HepG2 (cell line): Measurements from ENCODE around the gene PODXL2. TPM values are rescaled to one million over a fixed set of nuclear protein-coding genes. Genes with fewer than 3 reads are reported as not detected.
"Not testable (repeated sequence)": the region's sequence is repeated elsewhere in the genome, so short reads cannot be mapped to it uniquely, and the experiment has no call there.

Experiments
- ATAC-seq: fragments of 200-7000 bp; cut with Tn5 transposase; 3 replicates; pipeline ENCODE4 v1.9.1; 2020; ENCODE audit warnings: mild to moderate bottlenecking, moderate library complexity
- BruUV-seq: library from RNA; stranded (reverse); fragments of 400-500 nt; replicated peaks from 2 replicates; lab custom pipeline; 2021; lab: Mats Ljungman, UMichigan
- CTCF ChIA-PET: fragments of 300-600 bp; formaldehyde crosslinking; extraction: SDS; loops from one replicate; lab custom pipeline; 2021; ENCODE audit warnings: low total read pairs, inconsistent platforms, low intra/inter-chr PET ratio; lab: Yijun Ruan, JAX
- POLR2A ChIA-PET: fragments of 350-600 bp; sonication (Branson Sonifier 250); formaldehyde crosslinking; loops from one replicate; lab custom pipeline; 2020; ENCODE audit warnings: antibody characterized with exemption, inconsistent platforms; lab: Yijun Ruan, JAX
- DNase-seq: peaks from one replicate; pipeline ENCODE4 v3.0.0-alpha.2; 2015; ENCODE audit warnings: low spot score
- FAIRE-seq: peaks from 3 replicates; lab custom pipeline; 2011; peaks lifted over from hg19 to GRCh38; lab: Jason Lieb, UNC
- H2AFZ ChIP-seq: one replicate; pipeline ENCODE4 v1.6.1; 2011; ENCODE audit warnings: low read length, inconsistent platforms
- H3K27ac ChIP-seq: fragments of 300-600 bp; 3 replicates; pipeline ENCODE4 v1.8.0; 2011; ENCODE audit warnings: mixed run types, mild to moderate bottlenecking, mixed read lengths, low read length, inconsistent platforms; ENCODE audit not compliant: insufficient read depth; ENCODE audit errors: extremely low read length
- H3K27me3 ChIP-seq, 2 experiments: fragments of 200-600 bp in 1 of 2; 2 replicates in 1 of 2; 3 replicates in 1 of 2; pipeline versions ENCODE4 v1.6.0 to v1.8.0; 2011; ENCODE audit warnings: low read length in 2 of 2, mild to moderate bottlenecking in 2 of 2, moderate library complexity in 2 of 2, inconsistent platforms in 1 of 2; ENCODE audit not compliant: insufficient read depth in 2 of 2, control insufficient read depth in 1 of 2
- H3K36me3 ChIP-seq, 2 experiments: fragments of 200-600 bp in 1 of 2; replicated peaks in 1 of 2; 2 replicates in 1 of 2; 3 replicates in 1 of 2; pipeline versions ENCODE4 v1.5.1 to v1.8.0; 2011; ENCODE audit warnings: low read length in 2 of 2, inconsistent platforms in 1 of 2; ENCODE audit not compliant: insufficient read depth in 2 of 2, control insufficient read depth in 1 of 2
- H3K4me1 ChIP-seq: 2 replicates; pipeline ENCODE4 v1.5.1; 2012; ENCODE audit warnings: low read length, inconsistent platforms; ENCODE audit not compliant: insufficient read depth
- H3K4me2 ChIP-seq: 2 replicates; pipeline ENCODE4 v1.6.0; 2011; ENCODE audit warnings: low read depth, low read length, inconsistent platforms
- H3K4me3 ChIP-seq, 3 experiments: fragments of 200-600 bp in 1 of 3; sonication (generic), shearing (Covaris generic) in 1 of 3; replicated peaks in 1 of 3; 2 replicates each; pipeline ENCODE4 v1.5.1; 2011 to 2016; ENCODE audit warnings: low read length in 3 of 3, inconsistent platforms in 2 of 3, low read depth in 2 of 3, mild to moderate bottlenecking in 2 of 3, control low read depth in 1 of 3, mixed read lengths in 1 of 3; ENCODE audit not compliant: insufficient read depth in 1 of 3
- H3K79me2 ChIP-seq: one replicate; pipeline ENCODE4 v1.6.1; 2011; ENCODE audit warnings: low read length, inconsistent platforms; ENCODE audit not compliant: insufficient read depth
- H3K9ac ChIP-seq: 2 replicates; pipeline ENCODE4 v1.6.0; 2011; ENCODE audit warnings: mild to moderate bottlenecking, low read depth, low read length, inconsistent platforms; ENCODE audit not compliant: insufficient read depth
- H3K9me3 ChIP-seq: 2 replicates; pipeline ENCODE4 v1.5.1; 2012; ENCODE audit warnings: mild to moderate bottlenecking, low read length
- H4K20me1 ChIP-seq: 2 replicates; pipeline ENCODE4 v1.6.0; 2011; ENCODE audit warnings: inconsistent platforms, mild to moderate bottlenecking, low read length, moderate library complexity; ENCODE audit not compliant: insufficient read depth
- MAFK ChIP-seq, 2 experiments: IDR thresholded peaks in 1 of 2; conservative IDR thresholded peaks in 1 of 2; 2 replicates each; pipeline ENCODE4 v1.6.1; 2011; ENCODE audit warnings: improper control_type of control experiment in 2 of 2, low read length in 2 of 2
- NCOA2 ChIP-seq: sonication (generic); formaldehyde crosslinking; IDR thresholded peaks from 2 replicates; pipeline ENCODE4 v1.8.0; 2022; ENCODE audit warnings: inconsistent platforms
- WGBS: methylation state at CpG from one replicate; pipeline ENCODE4 v1.1.6; 2017; ENCODE audit warnings: low lambda C conversion rate; 5-methylcytosine and 5-hydroxymethylcytosine counted together
- in situ Hi-C: cut with HindIII; loops from 2 replicates; pipeline ENCODE4 v1.10.0; 2017; ENCODE audit warnings: low pct_unique_long_range_greater_than_20kb; ENCODE audit not compliant: extremely low pct_ligation_motif_present
- intact Hi-C: fragments of 100-400 bp; cut with micrococcal nuclease; formaldehyde crosslinking; loops from one replicate; pipeline ENCODE4 v1.10.0; 2022; ENCODE audit not compliant: unreplicated experiment
- polyA plus RNA-seq, 8 experiments: library from polyadenylated mRNA; depleted of rRNA in 3 of 8; stranded (reverse) in 7 of 8; unstranded in 1 of 8; fragments of >200 nt; fragmentation: Illumina TruSeq in 4 of 8; extraction: Trizol in 4 of 8; gene quantifications; 2 replicates each; pipeline versions ENCODE4 v1.2.1 to v1.2.3, GENCODE V29; 2011 to 2016; ENCODE audit warnings: low read depth in 4 of 8, missing spikeins in 1 of 8, mixed read lengths in 1 of 8; ENCODE audit not compliant: insufficient read depth in 1 of 8
- total RNA-seq, 5 experiments: library from RNA; depleted of rRNA; stranded (reverse); fragments of >200 nt; fragmentation: Illumina TruSeq; extraction: Trizol; gene quantifications; 2 replicates each; pipeline ENCODE4 v1.2.3, GENCODE V29; 2016; ENCODE audit warnings: low read depth in 1 of 5

Gene PODXL2
- total and polyA plus RNA-seq, 2 of the 13 experiments (the other 11 are each of a cell fraction or from before 2014, with no cell fraction given), result 20.4 to 25.1 TPM

DNA sequence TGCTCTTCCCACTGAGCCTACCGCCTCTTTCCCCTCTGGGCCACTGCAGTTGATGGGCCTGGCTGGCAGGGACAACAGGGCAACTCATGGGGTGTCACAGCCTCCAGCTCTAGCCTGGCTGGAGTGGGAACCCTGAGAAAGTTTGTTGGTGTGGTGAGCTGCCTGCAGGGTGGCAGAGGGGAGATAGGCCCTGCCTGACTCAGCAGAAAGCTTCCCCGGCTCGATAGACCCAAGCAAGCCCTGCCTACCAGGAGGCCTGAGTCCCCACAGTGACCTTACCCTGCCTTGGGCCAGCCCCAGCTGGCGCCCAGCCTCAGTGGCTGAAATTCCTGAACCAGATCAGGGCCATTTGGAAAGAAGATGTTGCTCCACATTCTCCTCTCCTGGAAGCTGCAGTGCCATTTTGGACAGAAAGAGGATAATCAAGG lies 73.2 kb downstream of the PODXL2 start:
- in situ Hi-C loops (no loop called here), intact Hi-C loops (no loop called here)
- ChIA-PET CTCF (no interaction called here), POLR2A (no interaction called here)
- H3K9ac ChIP-seq, result no peak overlapping the region
- H3K9me3 ChIP-seq, result no peaks in the 10 kb centered on the region
- ATAC-seq (no peak), FAIRE-seq (no peak), DNase-seq (no peak)
- no peak for TF ChIP-seq NCOA2 (CRISPR knock-in tag)
- peak; percentile 48 to 61; a peak in 3 of 4 replicates for TF ChIP-seq MAFK (conservative IDR thresholded peaks at IDR 0.05 in 1 of 2, IDR thresholded peaks at IDR 0.05 in 1 of 2; ENCODE audit: low read length in 2 of 2)
- peaks cover 12% of the 10 kb centered on the region for H3K4me1 ChIP-seq
- no peaks in the 10 kb centered on the region for H4K20me1 ChIP-seq
- no peak overlapping the region for H3K4me3 ChIP-seq
- H3K4me2 ChIP-seq, result no peak overlapping the region
- WGBS, result 88% methylated on average over 1 of the region's 4 CpGs
- no peak overlapping the region for H2AFZ ChIP-seq
- H3K27me3 ChIP-seq, result peaks cover 2 to 14% of the 10 kb centered on the region in 2 experiments; a peak in 2 of 5 replicates
- H3K79me2 ChIP-seq, result no peaks in the 10 kb centered on the region
- no TSS peak for BruUV-seq
- no peak overlapping the region for H3K27ac ChIP-seq
- H3K36me3 ChIP-seq, result no peaks in the 10 kb centered on the region

DNA sequence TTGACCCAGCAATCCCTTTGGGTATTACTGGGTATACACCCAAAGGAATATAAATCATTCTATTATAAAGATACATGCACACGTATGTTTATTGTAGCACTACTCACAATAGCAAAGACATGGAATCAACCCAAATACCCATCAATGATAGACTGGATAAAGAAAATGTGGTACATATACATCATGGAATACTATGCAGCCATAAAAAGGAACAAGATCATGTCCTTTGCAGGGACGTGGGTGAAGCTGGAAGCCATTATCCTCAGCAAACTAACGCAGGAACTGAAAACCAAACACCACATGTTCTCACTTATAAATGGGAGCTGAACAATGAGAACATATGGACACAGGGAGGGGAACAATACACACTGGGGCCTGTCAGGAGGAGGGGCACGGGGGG lies 75.9 kb downstream of the PODXL2 start:
- DNase-seq, H3K4me2 ChIP-seq, H3K79me2 ChIP-seq, H2AFZ ChIP-seq, H3K36me3 ChIP-seq, H3K9me3 ChIP-seq, ATAC-seq, intact Hi-C loops, in situ Hi-C loops, H3K4me1 ChIP-seq, H3K27ac ChIP-seq, H3K9ac ChIP-seq, POLR2A ChIA-PET, H4K20me1 ChIP-seq, CTCF ChIA-PET, H3K4me3 ChIP-seq, FAIRE-seq, BruUV-seq: not testable (repeated sequence)
- peaks cover 2 to 22% of the 10 kb centered on the region in 2 experiments; a peak in 2 of 5 replicates for H3K27me3 ChIP-seq
- 4% methylated on average over 4 of the region's 4 CpGs for WGBS
